CD14-positive monocyte (primary cell): ENCODE results near the gene DMBX1. TPM values are rescaled to one million over a fixed set of nuclear protein-coding genes. Genes with fewer than 3 reads are reported as not detected.

Source experiments
- DNase-seq, 3 donors: peaks; one replicate each; pipeline ENCODE4 v3.0.0-alpha.2; 2011 to 2022
- H2AFZ ChIP-seq: 2 replicates; pipeline ENCODE4 v1.6.0; 2012; ENCODE audit warnings: mild to moderate bottlenecking, low read depth, low read length, inconsistent platforms; ENCODE audit not compliant: insufficient read depth, poor library complexity, severe bottlenecking
- H3K27ac ChIP-seq, 2 donors: 1 replicate in 1 of 2; 2 replicates in 1 of 2; pipeline ENCODE4 v1.5.1; 2012 to 2013; ENCODE audit warnings: low read length in 2 of 2, control low read depth in 1 of 2, inconsistent platforms in 1 of 2, low read depth in 1 of 2, mild to moderate bottlenecking in 1 of 2
- H3K27me3 ChIP-seq, 2 donors: one replicate each; pipeline versions ENCODE4 v1.6.0 to v1.6.1; 2011 to 2013; ENCODE audit warnings: low read length in 2 of 2; ENCODE audit not compliant: control insufficient read depth in 2 of 2, insufficient read depth in 2 of 2
- H3K36me3 ChIP-seq, 2 donors: replicated peaks in 1 of 2; 1 replicate in 1 of 2; 2 replicates in 1 of 2; pipeline versions ENCODE4 v1.5.1 to v1.6.1; 2012 to 2013; ENCODE audit warnings: low read length in 2 of 2, control low read depth in 1 of 2, inconsistent platforms in 1 of 2, mild to moderate bottlenecking in 1 of 2; ENCODE audit not compliant: insufficient read depth in 2 of 2, control insufficient read depth in 1 of 2
- H3K4me1 ChIP-seq, 2 donors: 1 replicate in 1 of 2; 2 replicates in 1 of 2; pipeline versions ENCODE4 v1.5.1 to v1.6.1; 2012 to 2013; ENCODE audit warnings: low read length in 2 of 2, control low read depth in 1 of 2, inconsistent platforms in 1 of 2, mild to moderate bottlenecking in 1 of 2, moderate library complexity in 1 of 2; ENCODE audit not compliant: insufficient read depth in 2 of 2, control insufficient read depth in 1 of 2
- H3K4me2 ChIP-seq: replicated peaks from 2 replicates; pipeline ENCODE3; 2012; ENCODE audit warnings: low read length, moderate library complexity, mild to moderate bottlenecking; ENCODE audit not compliant: poor library complexity, severe bottlenecking; ENCODE audit errors: extremely low read depth
- H3K4me3 ChIP-seq, 3 experiments: fragments of 200-600 bp in 1 of 3; sonication (generic) in 1 of 3; replicated peaks in 1 of 3; 1 replicate in 2 of 3; 2 replicates in 1 of 3; pipeline ENCODE4 v1.5.1; 2011 to 2013; ENCODE audit warnings: low read length in 3 of 3, mild to moderate bottlenecking in 3 of 3, control low read depth in 2 of 3, low read depth in 2 of 3, inconsistent platforms in 1 of 3, moderate library complexity in 1 of 3
- H3K79me2 ChIP-seq: 2 replicates; pipeline ENCODE4 v1.6.0; 2012; ENCODE audit warnings: mild to moderate bottlenecking, control low read depth, inconsistent platforms, low read length, moderate library complexity; ENCODE audit not compliant: insufficient read depth
- H3K9ac ChIP-seq: 2 replicates; pipeline ENCODE4 v1.6.0; 2017; ENCODE audit warnings: low read length, mild to moderate bottlenecking; ENCODE audit not compliant: insufficient read depth, poor library complexity, severe bottlenecking
- H3K9me3 ChIP-seq, 2 donors: replicated peaks in 1 of 2; 1 replicate in 1 of 2; 2 replicates in 1 of 2; pipeline versions ENCODE4 v1.5.1 to v1.6.1; 2012 to 2013; ENCODE audit warnings: low read length in 2 of 2, control low read depth in 1 of 2; ENCODE audit not compliant: control insufficient read depth in 1 of 2, insufficient read depth in 1 of 2
- H4K20me1 ChIP-seq: 2 replicates; pipeline ENCODE4 v1.6.0; 2012; ENCODE audit warnings: mild to moderate bottlenecking, low read length, control low read depth, moderate library complexity; ENCODE audit not compliant: insufficient read depth
- H3K27ac Mint-ChIP-seq, 7 donors: one replicate each; pipeline ENCODE4 v1.8.0; 2020; ENCODE audit warnings: mild to moderate bottlenecking in 7 of 7, mixed read lengths in 7 of 7, moderate library complexity in 6 of 7, inconsistent platforms in 2 of 7
- H3K27me3 Mint-ChIP-seq, 3 donors: one replicate each; pipeline ENCODE4 v1.8.0; 2021 to 2022; ENCODE audit warnings: low read depth in 3 of 3, mild to moderate bottlenecking in 3 of 3, mixed read lengths in 3 of 3, moderate library complexity in 3 of 3, inconsistent platforms in 1 of 3
- H3K36me3 Mint-ChIP-seq, 2 donors: one replicate each; pipeline ENCODE4 v1.8.0; 2020; ENCODE audit warnings: mixed read lengths in 2 of 2, inconsistent platforms in 1 of 2, mild to moderate bottlenecking in 1 of 2
- H3K4me1 Mint-ChIP-seq: one replicate; pipeline ENCODE4 v1.8.0; 2020; ENCODE audit warnings: mild to moderate bottlenecking, mixed read lengths
- H3K4me3 Mint-ChIP-seq, 2 donors: one replicate each; pipeline ENCODE4 v1.8.0; 2020; ENCODE audit warnings: mild to moderate bottlenecking in 2 of 2, mixed read lengths in 2 of 2, moderate library complexity in 1 of 2
- H3K9me3 Mint-ChIP-seq, 7 donors: one replicate each; pipeline ENCODE4 v1.8.0; 2020 to 2022; ENCODE audit warnings: mixed read lengths in 7 of 7, mild to moderate bottlenecking in 6 of 7, moderate library complexity in 6 of 7, inconsistent platforms in 2 of 7
- CTCF ChIP-seq: fragments of 200-600 bp; IDR thresholded peaks from one replicate; pipeline ENCODE4 v1.8.0; 2022; ENCODE audit warnings: antibody characterized with exemption, mild to moderate bottlenecking
- WGBS: methylation state at CpG from one replicate; pipeline ENCODE4 v1.1.5; 2013; ENCODE audit warnings: missing lambda C conversion rate; ENCODE audit not compliant: insufficient coverage; 5-methylcytosine and 5-hydroxymethylcytosine counted together
- intact Hi-C, 2 donors: fragments of 100-400 bp; cut with micrococcal nuclease; formaldehyde crosslinking; loops; one replicate each; pipeline versions ENCODE4 v1.15.0 to v1.15.1; 2023
- polyA plus RNA-seq, 3 donors: library from polyadenylated mRNA; depleted of rRNA in 1 of 3; unstranded in 2 of 3; stranded (reverse) in 1 of 3; fragments of 300-500 nt in 2 of 3; fragments of >200 nt in 1 of 3; fragmentation: Illumina TruSeq in 2 of 3; gene quantifications; 1 replicate in 2 of 3; 2 replicates in 1 of 3; pipeline ENCODE4 v1.2.3, GENCODE V29; 2012 to 2021

The DMBX1 gene
- polyA plus RNA-seq, 3 donors = not detected

- Mint-ChIP-seq H3K9me3 (peaks cover 0 to 7% (median 2%) of the 10 kb centered on the region in 7 donors), H3K36me3 (peaks cover 0 to 4% of the 10 kb centered on the region in 2 donors), H3K27ac (no peak overlapping the region), H3K27me3 (peaks cover 36 to 51% (median 47%) of the 10 kb centered on the region in 3 donors), H3K4me1 (peaks cover 5% of the 10 kb centered on the region), H3K4me3 (no peak overlapping the region)
- Histone ChIP-seq H3K9ac (no peak overlapping the region), H4K20me1 (no peaks in the 10 kb centered on the region), H2AFZ (no peak overlapping the region), H3K79me2 (no peaks in the 10 kb centered on the region), H3K36me3 (no peaks in the 10 kb centered on the region), H3K4me2 (no peak overlapping the region), H3K4me3 (no peak overlapping the region), H3K4me1 (peaks cover 3 to 6% of the 10 kb centered on the region in 2 donors), H3K9me3 (no peaks in the 10 kb centered on the region), H3K27me3 (peaks cover 13 to 42% of the 10 kb centered on the region in 2 donors), H3K27ac (no peak overlapping the region)
- TF ChIP-seq CTCF = no peak
- DNase-seq = no peak
- no CpG with 5 or more reads among the region's 2 CpGs for WGBS
- intact Hi-C loops = loop anchor here in 1 of 2 donors (10.0 kb wide), 1 partner anchor 187 kb away; no protein-coding TSS in a partner anchor
These were observed 48.0 kb downstream of the DMBX1 start for GRCh38 chr1:46537651-46538050.

GRCh38 chr1:46538147-46538546 is 48.5 kb downstream of the DMBX1 start:
- Histone ChIP-seq H3K9ac (no peak overlapping the region), H3K27ac (no peak overlapping the region), H3K4me3 (no peak overlapping the region), H3K27me3 (peaks cover 16 to 46% of the 10 kb centered on the region in 2 donors), H3K4me1 (peaks cover 3 to 6% of the 10 kb centered on the region in 2 donors), H3K79me2 (no peaks in the 10 kb centered on the region), H2AFZ (no peak overlapping the region), H3K36me3 (no peaks in the 10 kb centered on the region), H3K9me3 (no peaks in the 10 kb centered on the region), H3K4me2 (no peak overlapping the region), H4K20me1 (no peaks in the 10 kb centered on the region)
- Mint-ChIP-seq H3K36me3 (peaks cover 0 to 4% of the 10 kb centered on the region in 2 donors), H3K4me1 (peaks cover 5% of the 10 kb centered on the region), H3K27me3 (peaks cover 41 to 56% (median 51%) of the 10 kb centered on the region in 3 donors), H3K4me3 (no peak overlapping the region), H3K9me3 (peaks cover 0 to 7% (median 2%) of the 10 kb centered on the region in 7 donors), H3K27ac (no peak overlapping the region)
- TF ChIP-seq CTCF = no peak
- intact Hi-C loops = loop anchor here in 1 of 2 donors (10.0 kb wide), 1 partner anchor 187 kb away; no protein-coding TSS in a partner anchor
- DNase-seq = no peak
- WGBS = 100% methylated on average over 2 of the region's 2 CpGs

Other genes with a start within 250 kb of the DMBX1 start
- under 1 TPM in 1 of 3 donors, not detected in 2; 0.13 TPM for gene RAD54L, start 242.1 kb upstream of the DMBX1 start, polyA plus RNA-seq
- gene LRRC41, start 186.2 kb upstream of the DMBX1 start, polyA plus RNA-seq = 10 to 100 TPM; 22.9 to 50.9 (median 47.4) TPM
- gene UQCRH, start 186.1 kb upstream of the DMBX1 start, polyA plus RNA-seq = 100 to 1,000 TPM; 261 to 341 (median 266) TPM
- 10 to 100 TPM in 2 of 3 donors, 1 to 10 TPM in 1; 8.5 to 12.8 (median 10.4) TPM for gene NSUN4, start 149.0 kb upstream of the DMBX1 start, polyA plus RNA-seq
- gene FAAH, start 95.5 kb upstream of the DMBX1 start, polyA plus RNA-seq = 10 to 100 TPM; 11.5 to 47.1 (median 11.5) TPM
- gene KNCN, start 61.8 kb downstream of the DMBX1 start, polyA plus RNA-seq = not detected
- gene MKNK1, start 114.4 kb downstream of the DMBX1 start, polyA plus RNA-seq = 100 to 1,000 TPM in 1 of 3 donors, 10 to 100 TPM in 2; 38.2 to 144 (median 38.6) TPM
- gene MOB3C, start 127.0 kb downstream of the DMBX1 start, polyA plus RNA-seq = 10 to 100 TPM in 1 of 3 donors, 1 to 10 TPM in 2; 5.3 to 18.1 (median 6.1) TPM
- 10 to 100 TPM; 16.9 to 45.4 (median 33.4) TPM for gene ATPAF1, start 178.5 kb downstream of the DMBX1 start, polyA plus RNA-seq
- not detected for gene TEX38, start 182.0 kb downstream of the DMBX1 start, polyA plus RNA-seq
- 10 to 100 TPM; 31.4 to 75.5 (median 49.8) TPM for gene EFCAB14, start 229.3 kb downstream of the DMBX1 start, polyA plus RNA-seq